ENCODE measurements around the gene NPHP4. TPM values are rescaled to one million over a fixed set of nuclear protein-coding genes. Genes with fewer than 3 reads are reported as not detected.
"Not testable (repeated sequence)": the region's sequence is repeated elsewhere in the genome, so short reads cannot be mapped to it uniquely, and the experiment has no call there.

Gene NPHP4
- total and polyA plus RNA-seq, 2 donors = 2.5 to 4.2 TPM

- 97% methylated on average over 16 of the region's 16 CpGs for WGBS
- no peak for DNase-seq (ENCODE audit: low read depth in 6 of 9, low spot score in 9 of 9)
- Histone ChIP-seq H3K4me1 (ENCODE audit: control insufficient read depth in 2 of 2, insufficient read depth in 2 of 2, low read length in 2 of 2) (no peaks in the 10 kb centered on the region), H3K9me3 (ENCODE audit: control insufficient read depth in 2 of 2, insufficient read depth in 1 of 2, low read length in 1 of 2) (no peaks in the 10 kb centered on the region), H3K27ac (ENCODE audit: low read depth in 1 of 2, low read length in 1 of 2) (no peak overlapping the region), H3K36me3 (ENCODE audit: control insufficient read depth in 2 of 2, insufficient read depth in 2 of 2, low read length in 1 of 2) (peaks cover 3 to 9% of the 10 kb centered on the region in 2 donors), H3K27me3 (ENCODE audit: control insufficient read depth in 2 of 2, insufficient read depth in 1 of 2, low read length in 1 of 2) (no peaks in the 10 kb centered on the region), H3K4me3 (ENCODE audit: low read length in 2 of 2) (no peak overlapping the region)
Measured at GRCh38 chr1:5859766-5860165, 132.5 kb downstream of the NPHP4 start.

GRCh38 chr1:5858844-5859407, 133.3 kb downstream of the NPHP4 start:
- WGBS = 97% methylated on average over 25 of the region's 25 CpGs
- no peaks in the 10 kb centered on the region for H3K9me3 ChIP-seq (ENCODE audit: control insufficient read depth in 2 of 2, insufficient read depth in 1 of 2, low read length in 1 of 2)
- no peak overlapping the region for H3K4me3 ChIP-seq (ENCODE audit: low read length in 2 of 2)
- no peaks in the 10 kb centered on the region for H3K4me1 ChIP-seq (ENCODE audit: control insufficient read depth in 2 of 2, insufficient read depth in 2 of 2, low read length in 2 of 2)
- H3K27ac ChIP-seq (ENCODE audit: low read depth in 1 of 2, low read length in 1 of 2) = no peak overlapping the region
- peaks cover 3 to 7% of the 10 kb centered on the region in 2 donors for H3K36me3 ChIP-seq (ENCODE audit: control insufficient read depth in 2 of 2, insufficient read depth in 2 of 2, low read length in 1 of 2)
- DNase-seq (ENCODE audit: low read depth in 6 of 9, low spot score in 9 of 9) = no peak
- no peaks in the 10 kb centered on the region for H3K27me3 ChIP-seq (ENCODE audit: control insufficient read depth in 2 of 2, insufficient read depth in 1 of 2, low read length in 1 of 2)

- Histone ChIP-seq H3K36me3 (ENCODE audit: control insufficient read depth in 2 of 2, insufficient read depth in 2 of 2, low read length in 1 of 2) (peaks cover 1 to 5% of the 10 kb centered on the region in 2 donors), H3K4me3 (ENCODE audit: low read length in 2 of 2) (no peak overlapping the region), H3K4me1 (ENCODE audit: control insufficient read depth in 2 of 2, insufficient read depth in 2 of 2, low read length in 2 of 2) (no peaks in the 10 kb centered on the region), H3K27me3 (ENCODE audit: control insufficient read depth in 2 of 2, insufficient read depth in 1 of 2, low read length in 1 of 2) (no peaks in the 10 kb centered on the region), H3K9me3 (ENCODE audit: control insufficient read depth in 2 of 2, insufficient read depth in 1 of 2, low read length in 1 of 2) (no peaks in the 10 kb centered on the region), H3K27ac (ENCODE audit: low read depth in 1 of 2, low read length in 1 of 2) (no peak overlapping the region)
- 98% methylated on average over 19 of the region's 19 CpGs for WGBS
- no peak for DNase-seq (ENCODE audit: low read depth in 6 of 9, low spot score in 9 of 9)
Measured at GRCh38 chr1:5858246-5858645, 134.0 kb downstream of the NPHP4 start.

GRCh38 chr1:5857508-5858090, 134.6 kb downstream of the NPHP4 start:
- no peak overlapping the region for H3K4me3 ChIP-seq (ENCODE audit: low read length in 2 of 2)
- H3K27me3 ChIP-seq (ENCODE audit: control insufficient read depth in 2 of 2, insufficient read depth in 1 of 2, low read length in 1 of 2) = no peaks in the 10 kb centered on the region
- H3K36me3 ChIP-seq (ENCODE audit: control insufficient read depth in 2 of 2, insufficient read depth in 2 of 2, low read length in 1 of 2) = no peaks in the 10 kb centered on the region
- no peaks in the 10 kb centered on the region for H3K9me3 ChIP-seq (ENCODE audit: control insufficient read depth in 2 of 2, insufficient read depth in 1 of 2, low read length in 1 of 2)
- DNase-seq (ENCODE audit: low read depth in 6 of 9, low spot score in 9 of 9) = no peak
- 88% methylated on average over 16 of the region's 16 CpGs for WGBS
- no peak overlapping the region for H3K27ac ChIP-seq (ENCODE audit: low read depth in 1 of 2, low read length in 1 of 2)
- H3K4me1 ChIP-seq (ENCODE audit: control insufficient read depth in 2 of 2, insufficient read depth in 2 of 2, low read length in 2 of 2) = no peaks in the 10 kb centered on the region

GRCh38 chr1:5857011-5857410, 135.2 kb downstream of the NPHP4 start:
- no peaks in the 10 kb centered on the region for H3K9me3 ChIP-seq (ENCODE audit: control insufficient read depth in 2 of 2, insufficient read depth in 1 of 2, low read length in 1 of 2)
- no peaks in the 10 kb centered on the region for H3K4me1 ChIP-seq (ENCODE audit: control insufficient read depth in 2 of 2, insufficient read depth in 2 of 2, low read length in 2 of 2)
- H3K4me3 ChIP-seq (ENCODE audit: low read length in 2 of 2) = no peak overlapping the region
- no peaks in the 10 kb centered on the region for H3K27me3 ChIP-seq (ENCODE audit: control insufficient read depth in 2 of 2, insufficient read depth in 1 of 2, low read length in 1 of 2)
- WGBS = 92% methylated on average over 17 of the region's 17 CpGs
- H3K36me3 ChIP-seq (ENCODE audit: control insufficient read depth in 2 of 2, insufficient read depth in 2 of 2, low read length in 1 of 2) = no peaks in the 10 kb centered on the region
- H3K27ac ChIP-seq (ENCODE audit: low read depth in 1 of 2, low read length in 1 of 2) = no peak overlapping the region
- no peak for DNase-seq (ENCODE audit: low read depth in 6 of 9, low spot score in 9 of 9)

GRCh38 chr1:5856246-5856815, 135.9 kb downstream of the NPHP4 start:
- WGBS = 75% methylated on average over 16 of the region's 16 CpGs
- Histone ChIP-seq H3K36me3 (ENCODE audit: control insufficient read depth in 2 of 2, insufficient read depth in 2 of 2, low read length in 1 of 2) (no peaks in the 10 kb centered on the region), H3K27me3 (ENCODE audit: control insufficient read depth in 2 of 2, insufficient read depth in 1 of 2, low read length in 1 of 2) (no peaks in the 10 kb centered on the region), H3K27ac (ENCODE audit: low read depth in 1 of 2, low read length in 1 of 2) (no peak overlapping the region), H3K4me3 (ENCODE audit: low read length in 2 of 2) (no peak overlapping the region), H3K4me1 (ENCODE audit: control insufficient read depth in 2 of 2, insufficient read depth in 2 of 2, low read length in 2 of 2) (no peaks in the 10 kb centered on the region), H3K9me3 (ENCODE audit: control insufficient read depth in 2 of 2, insufficient read depth in 1 of 2, low read length in 1 of 2) (no peaks in the 10 kb centered on the region)
- no peak for DNase-seq (ENCODE audit: low read depth in 6 of 9, low spot score in 9 of 9)

GRCh38 chr1:5855196-5855897, 136.9 kb downstream of the NPHP4 start:
- Histone ChIP-seq H3K9me3 (ENCODE audit: control insufficient read depth in 2 of 2, insufficient read depth in 1 of 2, low read length in 1 of 2) (no peaks in the 10 kb centered on the region), H3K36me3 (ENCODE audit: control insufficient read depth in 2 of 2, insufficient read depth in 2 of 2, low read length in 1 of 2) (no peaks in the 10 kb centered on the region), H3K4me3 (ENCODE audit: low read length in 2 of 2) (no peak overlapping the region), H3K4me1 (ENCODE audit: control insufficient read depth in 2 of 2, insufficient read depth in 2 of 2, low read length in 2 of 2) (no peaks in the 10 kb centered on the region), H3K27me3 (ENCODE audit: control insufficient read depth in 2 of 2, insufficient read depth in 1 of 2, low read length in 1 of 2) (no peaks in the 10 kb centered on the region), H3K27ac (ENCODE audit: low read depth in 1 of 2, low read length in 1 of 2) (no peak overlapping the region)
- DNase-seq (ENCODE audit: low read depth in 6 of 9, low spot score in 9 of 9) = no peak
- 97% methylated on average over 20 of the region's 20 CpGs for WGBS

GRCh38 chr1:5854754-5855153, 137.5 kb downstream of the NPHP4 start:
- H3K27me3 ChIP-seq (ENCODE audit: control insufficient read depth in 2 of 2, insufficient read depth in 1 of 2, low read length in 1 of 2) = no peaks in the 10 kb centered on the region
- H3K4me3 ChIP-seq (ENCODE audit: low read length in 2 of 2) = no peak overlapping the region
- no peak overlapping the region for H3K27ac ChIP-seq (ENCODE audit: low read depth in 1 of 2, low read length in 1 of 2)
- H3K4me1 ChIP-seq (ENCODE audit: control insufficient read depth in 2 of 2, insufficient read depth in 2 of 2, low read length in 2 of 2) = no peaks in the 10 kb centered on the region
- WGBS = 97% methylated on average over 3 of the region's 3 CpGs
- H3K36me3 ChIP-seq (ENCODE audit: control insufficient read depth in 2 of 2, insufficient read depth in 2 of 2, low read length in 1 of 2) = no peaks in the 10 kb centered on the region
- DNase-seq (ENCODE audit: low read depth in 6 of 9, low spot score in 9 of 9) = no peak
- no peaks in the 10 kb centered on the region for H3K9me3 ChIP-seq (ENCODE audit: control insufficient read depth in 2 of 2, insufficient read depth in 1 of 2, low read length in 1 of 2)

- H3K9me3 ChIP-seq (ENCODE audit: control insufficient read depth in 2 of 2, insufficient read depth in 1 of 2, low read length in 1 of 2); H3K27me3 ChIP-seq (ENCODE audit: control insufficient read depth in 2 of 2, insufficient read depth in 1 of 2, low read length in 1 of 2); H3K4me3 ChIP-seq (ENCODE audit: low read length in 2 of 2); H3K4me1 ChIP-seq (ENCODE audit: control insufficient read depth in 2 of 2, insufficient read depth in 2 of 2, low read length in 2 of 2); H3K36me3 ChIP-seq (ENCODE audit: control insufficient read depth in 2 of 2, insufficient read depth in 2 of 2, low read length in 1 of 2); DNase-seq (ENCODE audit: low read depth in 6 of 9, low spot score in 9 of 9); H3K27ac ChIP-seq (ENCODE audit: low read depth in 1 of 2, low read length in 1 of 2): not testable (repeated sequence)
- 90% methylated on average over 5 of the region's 5 CpGs for WGBS
Measured at GRCh38 chr1:5853858-5854257, 138.4 kb downstream of the NPHP4 start.

Data from thymus (tissue), 11 donors.